ENCODE measurements around the gene ACBD4. TPM values are rescaled to one million over a fixed set of nuclear protein-coding genes. Genes with fewer than 3 reads are reported as not detected.

Gene ACBD4
- total RNA-seq, 1 donor from 2014 or later, result 9.4 TPM

GRCh38 chr17:45127548-45128300 is 7.8 kb upstream of the ACBD4 start:
- H3K36me3 Mint-ChIP-seq (ENCODE audit: low read depth, unreplicated experiment), result no peaks in the 10 kb centered on the region
- TF ChIP-seq CTCF (IDR thresholded peaks at IDR 0.05; ENCODE audit: unreplicated experiment), result no peak
- no peak overlapping the region for H3K4me3 Mint-ChIP-seq (ENCODE audit: unreplicated experiment)
- no peak overlapping the region for H3K27ac Mint-ChIP-seq (ENCODE audit: unreplicated experiment)
- DNase-seq (ENCODE audit: low spot score), result no peak
- H3K9me3 Mint-ChIP-seq (ENCODE audit: unreplicated experiment), result no peaks in the 10 kb centered on the region
- peaks cover 10% of the 10 kb centered on the region for H3K27me3 Mint-ChIP-seq (ENCODE audit: unreplicated experiment)
- no peaks in the 10 kb centered on the region for H3K4me1 Mint-ChIP-seq (ENCODE audit: unreplicated experiment)

- Mint-ChIP-seq H3K9me3 (ENCODE audit: unreplicated experiment) (no peaks in the 10 kb centered on the region), H3K4me1 (ENCODE audit: unreplicated experiment) (no peaks in the 10 kb centered on the region), H3K27ac (ENCODE audit: unreplicated experiment) (no peak overlapping the region), H3K36me3 (ENCODE audit: low read depth, unreplicated experiment) (no peaks in the 10 kb centered on the region), H3K4me3 (ENCODE audit: unreplicated experiment) (no peak overlapping the region), H3K27me3 (ENCODE audit: unreplicated experiment) (peaks cover 7% of the 10 kb centered on the region)
- DNase-seq (ENCODE audit: low spot score), result no peak
- TF ChIP-seq CTCF (IDR thresholded peaks at IDR 0.05; ENCODE audit: unreplicated experiment), result no peak
These were observed 7.2 kb upstream of the ACBD4 start for GRCh38 chr17:45128331-45128730.

DNA sequence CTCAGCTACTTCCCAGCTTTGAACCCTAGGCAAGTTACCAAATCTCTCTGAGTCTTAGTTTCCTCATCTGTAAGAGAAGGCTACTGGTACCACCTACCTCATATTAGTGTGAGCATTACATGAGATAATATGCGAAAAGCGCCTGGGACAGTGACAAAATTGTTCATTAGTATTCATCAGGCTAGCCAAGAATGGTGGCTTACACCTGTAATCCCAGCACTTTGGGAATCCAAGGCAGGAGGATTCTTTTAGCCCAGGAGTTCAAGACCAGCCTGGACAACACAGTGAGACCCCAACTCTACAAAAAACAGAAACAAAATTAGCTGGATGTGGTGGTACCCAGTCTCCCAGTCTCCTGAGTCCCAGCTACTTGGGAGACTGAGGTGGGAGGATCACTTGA is 6.5 kb upstream of the ACBD4 start:
- Mint-ChIP-seq H3K36me3 (ENCODE audit: low read depth, unreplicated experiment) (no peaks in the 10 kb centered on the region), H3K27me3 (ENCODE audit: unreplicated experiment) (peaks cover 10% of the 10 kb centered on the region), H3K27ac (ENCODE audit: unreplicated experiment) (no peak overlapping the region), H3K4me1 (ENCODE audit: unreplicated experiment) (no peaks in the 10 kb centered on the region), H3K9me3 (ENCODE audit: unreplicated experiment) (no peaks in the 10 kb centered on the region), H3K4me3 (ENCODE audit: unreplicated experiment) (no peak overlapping the region)
- TF ChIP-seq CTCF (IDR thresholded peaks at IDR 0.05; ENCODE audit: unreplicated experiment), result no peak
- no peak for DNase-seq (ENCODE audit: low spot score)

- TF ChIP-seq CTCF (IDR thresholded peaks at IDR 0.05; ENCODE audit: unreplicated experiment), result no peak
- Mint-ChIP-seq H3K4me3 (ENCODE audit: unreplicated experiment) (no peak overlapping the region), H3K36me3 (ENCODE audit: low read depth, unreplicated experiment) (no peaks in the 10 kb centered on the region), H3K27ac (ENCODE audit: unreplicated experiment) (no peak overlapping the region), H3K9me3 (ENCODE audit: unreplicated experiment) (no peaks in the 10 kb centered on the region), H3K27me3 (ENCODE audit: unreplicated experiment) (peaks cover 10% of the 10 kb centered on the region), H3K4me1 (ENCODE audit: unreplicated experiment) (no peaks in the 10 kb centered on the region)
- no peak for DNase-seq (ENCODE audit: low spot score)
These were observed 6.0 kb upstream of the ACBD4 start for GRCh38 chr17:45129426-45129939.

GRCh38 chr17:45129940-45130680 is 5.4 kb upstream of the ACBD4 start:
- H3K27me3 Mint-ChIP-seq (ENCODE audit: unreplicated experiment), result peaks cover 13% of the 10 kb centered on the region
- H3K4me3 Mint-ChIP-seq (ENCODE audit: unreplicated experiment), result no peak overlapping the region
- TF ChIP-seq CTCF (IDR thresholded peaks at IDR 0.05; ENCODE audit: unreplicated experiment), result no peak
- H3K27ac Mint-ChIP-seq (ENCODE audit: unreplicated experiment), result no peak overlapping the region
- H3K36me3 Mint-ChIP-seq (ENCODE audit: low read depth, unreplicated experiment), result no peaks in the 10 kb centered on the region
- H3K9me3 Mint-ChIP-seq (ENCODE audit: unreplicated experiment), result no peaks in the 10 kb centered on the region
- H3K4me1 Mint-ChIP-seq (ENCODE audit: unreplicated experiment), result no peaks in the 10 kb centered on the region
- DNase-seq (ENCODE audit: low spot score), result no peak

Data from endothelial cell (in vitro differentiated cells).